ENCODE measurements around the gene GABRA4.

The GABRA4 gene

DNA sequence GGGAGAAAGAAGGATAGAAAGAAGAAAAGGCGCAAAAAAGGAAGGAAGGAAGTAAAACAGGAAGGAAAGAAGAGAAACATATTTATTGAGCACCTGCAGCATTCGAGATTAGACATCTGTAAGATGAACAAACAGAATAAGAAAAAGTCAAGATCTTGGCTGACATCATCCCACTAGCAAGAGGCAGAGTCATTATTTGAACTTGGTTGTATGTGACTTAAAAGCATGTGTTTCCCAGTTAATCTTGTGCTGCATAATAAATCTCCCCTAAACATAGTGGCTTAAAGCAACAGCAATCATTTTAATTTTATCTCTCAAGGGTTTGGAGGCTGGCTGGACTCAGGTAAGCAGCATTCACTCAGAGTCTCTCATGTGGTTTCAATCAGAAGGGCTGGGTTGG is 45.8 kb downstream of the GABRA4 start:
- no peak overlapping the region for H3K4me3 ChIP-seq (ENCODE audit: low read depth, low read length)
- CTCF ChIA-PET, result no interaction called here
- TF ChIP-seq, protein P1, sequence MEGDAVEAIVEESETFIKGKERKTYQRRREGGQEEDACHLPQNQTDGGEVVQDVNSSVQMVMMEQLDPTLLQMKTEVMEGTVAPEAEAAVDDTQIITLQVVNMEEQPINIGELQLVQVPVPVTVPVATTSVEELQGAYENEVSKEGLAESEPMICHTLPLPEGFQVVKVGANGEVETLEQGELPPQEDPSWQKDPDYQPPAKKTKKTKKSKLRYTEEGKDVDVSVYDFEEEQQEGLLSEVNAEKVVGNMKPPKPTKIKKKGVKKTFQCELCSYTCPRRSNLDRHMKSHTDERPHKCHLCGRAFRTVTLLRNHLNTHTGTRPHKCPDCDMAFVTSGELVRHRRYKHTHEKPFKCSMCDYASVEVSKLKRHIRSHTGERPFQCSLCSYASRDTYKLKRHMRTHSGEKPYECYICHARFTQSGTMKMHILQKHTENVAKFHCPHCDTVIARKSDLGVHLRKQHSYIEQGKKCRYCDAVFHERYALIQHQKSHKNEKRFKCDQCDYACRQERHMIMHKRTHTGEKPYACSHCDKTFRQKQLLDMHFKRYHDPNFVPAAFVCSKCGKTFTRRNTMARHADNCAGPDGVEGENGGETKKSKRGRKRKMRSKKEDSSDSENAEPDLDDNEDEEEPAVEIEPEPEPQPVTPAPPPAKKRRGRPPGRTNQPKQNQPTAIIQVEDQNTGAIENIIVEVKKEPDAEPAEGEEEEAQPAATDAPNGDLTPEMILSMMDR (IDR thresholded peaks at IDR 0.05; ENCODE audit: insufficient read depth, low read length, missing control alignments), result no peak
- no peak for DNase-seq (ENCODE audit: low read depth, low spot score)
- POLR2A ChIA-PET, result no interaction called here

DNA sequence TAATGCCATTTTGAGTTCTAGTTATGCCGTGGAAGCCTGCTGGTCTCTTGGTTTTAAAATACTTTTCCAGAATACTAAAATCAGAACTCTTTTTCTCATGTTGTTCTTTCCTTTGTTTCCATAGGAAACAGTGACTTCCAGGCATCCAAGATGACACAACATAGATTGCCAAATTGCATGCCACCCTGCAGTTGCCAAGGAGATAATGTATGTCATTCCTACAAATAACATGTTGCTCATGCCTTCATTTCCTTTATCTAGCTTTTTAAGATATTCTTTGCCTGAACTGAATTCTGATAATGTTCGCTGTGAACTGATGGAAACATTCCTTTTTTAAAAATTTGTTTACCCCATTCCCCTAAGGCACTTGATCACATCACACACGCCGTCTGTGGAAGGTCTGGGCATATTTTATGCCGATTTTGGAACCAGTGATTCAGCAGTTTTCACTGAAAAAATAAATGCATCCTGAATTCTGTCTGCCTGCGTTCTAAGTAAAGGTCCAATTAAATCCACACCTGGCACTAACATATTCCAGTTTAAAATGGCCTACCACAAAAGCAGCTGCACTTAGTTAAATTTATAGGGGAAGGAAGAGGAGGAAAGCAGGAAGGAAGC is 46.4 kb downstream of the GABRA4 start:
- no peak for DNase-seq (ENCODE audit: low read depth, low spot score)
- H3K4me3 ChIP-seq (ENCODE audit: low read depth, low read length), result no peak overlapping the region
- CTCF ChIA-PET, result no interaction called here
- POLR2A ChIA-PET, result no interaction called here
- TF ChIP-seq, protein P1 (IDR thresholded peaks at IDR 0.05; ENCODE audit: insufficient read depth, low read length, missing control alignments), result no peak

DNA sequence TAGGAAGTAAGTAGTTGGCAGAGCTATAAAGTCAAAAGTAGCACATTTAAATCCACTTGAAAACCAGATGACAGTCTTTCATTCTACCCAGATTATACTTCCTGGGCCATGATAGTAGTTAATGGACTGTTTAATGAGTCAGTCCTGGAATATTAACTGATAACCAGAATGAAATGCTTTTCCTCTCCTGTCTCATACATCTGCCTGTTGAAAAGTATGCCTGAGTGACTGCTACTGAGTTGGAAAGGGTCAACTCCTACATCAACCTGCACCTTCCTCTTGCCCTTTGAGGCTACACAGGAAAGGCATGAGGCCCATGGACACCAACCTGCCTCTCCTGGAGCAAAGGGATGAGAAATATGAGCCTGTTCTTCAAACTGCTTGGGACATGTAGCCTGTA is 48.3 kb downstream of the GABRA4 start:
- no peak for DNase-seq (ENCODE audit: low read depth, low spot score)
- TF ChIP-seq, protein P1 (IDR thresholded peaks at IDR 0.05; ENCODE audit: insufficient read depth, low read length, missing control alignments), result no peak
- ChIA-PET CTCF (interaction anchor here (0.7 to 1.2 kb wide), 3 partner anchors 10 to 438 kb away, joined by 3 to 4 read pairs (median 3); no protein-coding TSS in a partner anchor), POLR2A (no interaction called here)
- H3K4me3 ChIP-seq (ENCODE audit: low read depth, low read length), result no peak overlapping the region

DNA sequence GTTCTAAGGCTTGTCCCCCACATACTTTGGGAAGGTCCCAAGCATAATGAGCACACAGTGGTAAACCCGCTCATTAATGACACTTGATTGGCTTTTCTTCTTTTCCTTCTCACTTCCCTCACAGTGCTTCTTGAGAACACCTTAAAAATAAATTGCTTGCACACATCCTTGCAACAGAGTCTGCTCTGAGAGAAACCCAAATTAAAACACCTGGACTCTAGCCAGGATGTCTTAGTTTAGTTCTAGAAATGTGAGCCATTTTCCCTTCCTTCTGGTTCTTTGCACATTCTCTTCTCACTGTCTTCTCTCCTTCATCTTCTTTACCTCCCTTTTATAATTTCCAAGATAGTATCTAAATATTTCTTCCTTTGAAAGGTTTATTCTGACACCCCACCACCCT is 49.0 kb downstream of the GABRA4 start:
- ChIA-PET POLR2A (no interaction called here), CTCF (no interaction called here)
- TF ChIP-seq, protein P1 (IDR thresholded peaks at IDR 0.05; ENCODE audit: insufficient read depth, low read length, missing control alignments), result no peak

DNA sequence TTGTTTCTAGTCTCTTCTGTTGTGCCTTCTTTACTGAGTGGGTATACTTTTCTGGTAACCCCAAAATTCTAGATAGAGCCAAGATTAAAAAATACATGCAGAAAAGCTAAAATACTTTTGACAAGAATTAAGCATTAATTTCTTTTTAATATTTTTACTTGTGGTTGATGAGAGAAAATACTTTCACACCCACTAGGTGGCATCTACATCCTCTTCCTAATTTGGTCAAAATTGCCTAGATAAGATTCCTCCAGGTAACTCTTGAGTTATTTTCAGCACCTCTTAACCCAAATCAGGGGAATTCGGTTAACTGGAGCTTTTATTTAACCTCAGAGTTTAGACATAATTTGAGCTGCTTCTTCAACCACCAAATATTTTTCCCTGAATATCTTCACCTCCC is 55.9 kb downstream of the GABRA4 start:
- ChIA-PET CTCF (interaction anchor here (0.8 to 4.7 kb wide), 10 partner anchors 9 to 449 kb away, joined by 3 to 29 read pairs (median 5); no protein-coding TSS in a partner anchor), POLR2A (no interaction called here)
- TF ChIP-seq, protein P1 (IDR thresholded peaks at IDR 0.05; ENCODE audit: insufficient read depth, low read length, missing control alignments), result no peak
- DNase-seq (ENCODE audit: low read depth, low spot score), result no peak
- H3K4me3 ChIP-seq (ENCODE audit: low read depth, low read length), result no peak overlapping the region

More for the DNA sequence above, 49.0 kb downstream of the GABRA4 start:
- DNase-seq (ENCODE audit: low read depth, low spot score), result no peak
- no peak overlapping the region for H3K4me3 ChIP-seq (ENCODE audit: low read depth, low read length)

DNA sequence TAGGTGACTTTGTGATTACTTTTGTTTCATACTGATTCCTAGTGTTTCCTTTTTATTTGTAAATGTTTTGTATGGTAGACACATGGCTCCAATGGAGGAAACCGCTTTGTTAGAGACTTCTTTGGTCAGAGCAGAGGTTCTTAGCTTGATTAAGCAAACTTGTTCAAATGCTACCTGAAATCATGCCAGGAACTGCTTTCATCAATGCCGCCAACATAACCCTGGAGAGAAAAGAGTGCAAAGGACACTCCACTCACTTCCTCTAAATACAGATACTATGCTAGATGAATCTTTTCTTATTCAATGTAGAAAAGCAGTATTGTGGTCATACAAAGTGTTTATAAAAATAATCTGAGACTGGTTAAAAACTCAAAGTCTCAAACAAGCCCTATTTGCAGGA is 58.7 kb downstream of the GABRA4 start:
- no peak for DNase-seq (ENCODE audit: low read depth, low spot score)
- ChIA-PET CTCF (interaction anchor here (1.0 to 2.1 kb wide), 9 partner anchors 11 to 576 kb away, joined by 3 to 8 read pairs (median 4); no protein-coding TSS in a partner anchor), POLR2A (no interaction called here)
- TF ChIP-seq, protein P1 (IDR thresholded peaks at IDR 0.05; ENCODE audit: insufficient read depth, low read length, missing control alignments), result no peak
- H3K4me3 ChIP-seq (ENCODE audit: low read depth, low read length), result no peak overlapping the region

Measured in AG04449 (cell line).